SU-DHL-6 (cell line): ENCODE data around the gene CCDC127.
"Not testable (repeated sequence)": the region's sequence is repeated elsewhere in the genome, so short reads cannot be mapped to it uniquely, and the experiment has no call there.

Experiments used
- H2AFZ ChIP-seq: fragments of 200-600 bp; sonication (generic); 2 replicates; pipeline ENCODE4 v1.6.1; 2014; ENCODE audit warnings: low read depth, mild to moderate bottlenecking, moderate library complexity, mixed read lengths, antibody characterized with exemption, low read length; ENCODE audit not compliant: severe bottlenecking
- H3F3A ChIP-seq: fragments of 200-600 bp; shearing (Covaris generic); 2 replicates; pipeline ENCODE4 v1.6.0; 2016; ENCODE audit warnings: antibody characterized with exemption, mild to moderate bottlenecking; ENCODE audit not compliant: insufficient read depth
- H3K27ac ChIP-seq: fragments of 200-600 bp; sonication (generic); 2 replicates; pipeline ENCODE4 v1.5.1; 2016; ENCODE audit warnings: low read depth, mild to moderate bottlenecking, low read length, moderate library complexity, mixed read lengths
- H3K27me3 ChIP-seq: fragments of 200-600 bp; sonication (generic), shearing (Covaris generic); 2 replicates; pipeline ENCODE4 v1.6.0; 2014; ENCODE audit warnings: mild to moderate bottlenecking, low read length
- H3K36me3 ChIP-seq: fragments of 200-600 bp; sonication (generic); 2 replicates; pipeline ENCODE4 v1.6.1; 2014; ENCODE audit warnings: mild to moderate bottlenecking, low read length, mixed read lengths
- H3K4me2 ChIP-seq: fragments of 300-600, 200-600 bp; shearing (Covaris generic), sonication (generic); 2 replicates; pipeline ENCODE4 v1.6.0; 2014; ENCODE audit warnings: low read length, low read depth, mild to moderate bottlenecking; ENCODE audit not compliant: poor library complexity, severe bottlenecking
- H3K4me3 ChIP-seq: fragments of 200-600 bp; sonication (generic); 2 replicates; pipeline ENCODE4 v1.5.1; 2014; ENCODE audit warnings: antibody characterized with exemption, low read length, mild to moderate bottlenecking, mixed read lengths; ENCODE audit not compliant: insufficient read depth, poor library complexity, severe bottlenecking
- H3K79me2 ChIP-seq: fragments of 200-600 bp; sonication (generic); 2 replicates; pipeline ENCODE4 v1.6.1; 2014; ENCODE audit warnings: mild to moderate bottlenecking, low read length, moderate library complexity; ENCODE audit not compliant: insufficient read depth
- H3K9ac ChIP-seq: fragments of 200-600 bp; sonication (generic); 2 replicates; pipeline ENCODE4 v1.7.0; 2014; ENCODE audit warnings: mild to moderate bottlenecking, low read length
- H3K9me2 ChIP-seq: fragments of 200-600 bp; sonication (generic); replicated peaks from 2 replicates; pipeline ENCODE4 v1.6.1; 2014; ENCODE audit warnings: low read length; ENCODE audit not compliant: insufficient read depth
- H3K9me3 ChIP-seq: fragments of 200-600 bp; sonication (generic); 2 replicates; pipeline ENCODE4 v1.6.1; 2014; ENCODE audit warnings: low read length, mixed read lengths; ENCODE audit not compliant: insufficient read depth
- H4K20me1 ChIP-seq: fragments of 200-600 bp; sonication (generic); 2 replicates; pipeline ENCODE4 v1.6.1; 2014; ENCODE audit warnings: low read depth, mild to moderate bottlenecking, antibody characterized with exemption, low read length, moderate library complexity, mixed read lengths
- EZH2phosphoT487 ChIP-seq: fragments of 200-600 bp; sonication (generic), shearing (Covaris generic); conservative IDR thresholded peaks from 2 replicates; pipeline ENCODE4 v1.6.1; 2018; ENCODE audit warnings: mild to moderate bottlenecking, antibody characterized with exemption, low read length, moderate library complexity, mixed read lengths
- TF ChIP-seq, protein P1 (sequence below): fragments of 200-600 bp; sonication (generic); IDR thresholded peaks from one replicate; pipeline ENCODE4 v1.5.1; 2017; ENCODE audit warnings: antibody characterized with exemption, mild to moderate bottlenecking, low read length, moderate library complexity; ENCODE audit not compliant: insufficient read depth, poor library complexity, severe bottlenecking

CCDC127 gene

DNA sequence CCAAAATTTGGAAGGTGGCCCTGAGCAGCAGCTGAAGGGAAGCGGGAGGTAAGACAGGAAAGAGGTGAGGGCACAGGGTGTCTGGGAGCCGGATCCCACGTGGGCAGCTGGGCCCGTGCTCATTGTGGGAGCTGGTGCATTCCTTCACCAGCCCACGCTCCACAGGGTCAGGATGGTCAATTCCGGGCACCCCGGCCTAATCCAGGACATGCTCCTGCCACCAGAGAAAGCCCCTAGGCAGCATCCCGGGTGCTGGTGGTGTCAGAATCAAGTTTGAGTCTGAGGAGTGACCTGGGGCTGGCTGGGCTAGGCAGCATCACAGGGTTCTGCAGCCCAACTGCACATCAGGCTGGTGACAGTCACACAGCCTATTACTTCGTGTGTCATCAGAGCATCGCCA, 46.4 kb upstream of the CCDC127 start:
- TF ChIP-seq, protein P1, sequence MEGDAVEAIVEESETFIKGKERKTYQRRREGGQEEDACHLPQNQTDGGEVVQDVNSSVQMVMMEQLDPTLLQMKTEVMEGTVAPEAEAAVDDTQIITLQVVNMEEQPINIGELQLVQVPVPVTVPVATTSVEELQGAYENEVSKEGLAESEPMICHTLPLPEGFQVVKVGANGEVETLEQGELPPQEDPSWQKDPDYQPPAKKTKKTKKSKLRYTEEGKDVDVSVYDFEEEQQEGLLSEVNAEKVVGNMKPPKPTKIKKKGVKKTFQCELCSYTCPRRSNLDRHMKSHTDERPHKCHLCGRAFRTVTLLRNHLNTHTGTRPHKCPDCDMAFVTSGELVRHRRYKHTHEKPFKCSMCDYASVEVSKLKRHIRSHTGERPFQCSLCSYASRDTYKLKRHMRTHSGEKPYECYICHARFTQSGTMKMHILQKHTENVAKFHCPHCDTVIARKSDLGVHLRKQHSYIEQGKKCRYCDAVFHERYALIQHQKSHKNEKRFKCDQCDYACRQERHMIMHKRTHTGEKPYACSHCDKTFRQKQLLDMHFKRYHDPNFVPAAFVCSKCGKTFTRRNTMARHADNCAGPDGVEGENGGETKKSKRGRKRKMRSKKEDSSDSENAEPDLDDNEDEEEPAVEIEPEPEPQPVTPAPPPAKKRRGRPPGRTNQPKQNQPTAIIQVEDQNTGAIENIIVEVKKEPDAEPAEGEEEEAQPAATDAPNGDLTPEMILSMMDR = no peak
- TF ChIP-seq EZH2phosphoT487 = no peak
- no peak overlapping the region for H3K9ac ChIP-seq
- H3K9me3 ChIP-seq = no peaks in the 10 kb centered on the region
- H3K79me2 ChIP-seq = no peaks in the 10 kb centered on the region
- H2AFZ ChIP-seq = no peak overlapping the region
- no peaks in the 10 kb centered on the region for H3K9me2 ChIP-seq
- H3K27me3 ChIP-seq = no peaks in the 10 kb centered on the region
- no peaks in the 10 kb centered on the region; the same call in 1 of the 2 replicates for H3K36me3 ChIP-seq
- peaks cover 5% of the 10 kb centered on the region; the same call in 1 of the 2 replicates for H3F3A ChIP-seq
- no peak overlapping the region for H3K4me2 ChIP-seq
- no peak overlapping the region for H3K4me3 ChIP-seq
- H4K20me1 ChIP-seq = no peaks in the 10 kb centered on the region
- H3K27ac ChIP-seq = no peak overlapping the region

DNA sequence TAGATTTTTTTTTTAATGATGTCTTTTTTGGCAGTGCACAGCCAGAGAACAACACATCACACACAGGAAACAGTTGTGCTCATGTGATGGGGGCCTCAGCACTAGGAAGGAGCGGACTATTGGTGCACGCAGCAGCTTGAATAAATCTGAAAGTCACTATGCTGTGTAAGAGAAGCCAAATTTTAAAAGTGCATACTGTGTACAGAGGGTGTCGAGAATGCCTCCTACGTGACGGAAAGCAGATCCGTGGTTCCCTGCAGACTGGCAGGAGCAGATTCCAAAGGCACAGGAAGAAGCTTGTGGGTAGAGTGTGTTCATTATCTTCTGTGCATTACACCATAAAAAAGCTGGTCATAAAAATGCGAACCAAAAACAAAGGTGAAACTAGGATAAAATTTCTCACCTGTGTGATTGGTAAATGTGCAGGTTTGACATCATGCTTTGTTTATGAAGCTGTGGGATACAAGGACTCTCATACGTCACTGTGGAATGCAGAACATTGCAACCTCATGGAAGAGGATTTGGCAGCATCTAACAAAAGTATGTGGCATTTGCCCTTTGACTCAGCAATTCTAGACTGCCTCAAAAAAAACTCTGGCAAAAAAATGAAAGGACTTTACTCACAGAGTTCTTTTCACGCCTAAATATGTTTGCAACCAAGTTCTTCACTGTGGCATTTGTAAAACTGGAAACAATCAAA, 45.5 kb upstream of the CCDC127 start:
- H3K36me3 ChIP-seq, H3K9me3 ChIP-seq, H3K4me2 ChIP-seq: not testable (repeated sequence)

DNA sequence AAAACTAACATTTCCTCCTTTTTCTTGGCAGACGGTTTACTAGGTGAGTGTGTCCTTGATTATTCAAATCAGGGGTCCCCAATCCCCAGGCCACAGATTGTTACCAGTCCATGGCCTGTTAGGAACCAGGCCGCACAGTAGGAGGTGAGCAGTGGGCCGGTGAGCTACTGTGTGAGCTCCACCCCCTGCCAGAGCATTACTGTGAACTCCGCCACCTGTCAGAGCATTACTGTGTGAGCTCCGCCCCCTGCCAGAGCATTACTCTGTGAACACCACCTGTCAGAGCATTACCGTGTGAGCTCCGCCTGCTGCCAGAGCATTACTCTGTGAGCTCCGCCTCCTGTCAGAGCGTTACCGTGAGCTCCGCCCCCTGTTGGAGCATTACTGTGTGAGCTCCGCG, 39.2 kb upstream of the CCDC127 start:
- Histone ChIP-seq H3K9me3 (0 out of 2 replicates have a peak, but pooled peaks cover 4% of the 10 kb centered on the region), H2AFZ (no peak overlapping the region), H3K79me2 (no peaks in the 10 kb centered on the region), H3K27ac (no peak overlapping the region), H3K4me2 (no peak overlapping the region), H3K4me3 (no peak overlapping the region), H4K20me1 (no peaks in the 10 kb centered on the region), H3F3A (peaks cover 8% of the 10 kb centered on the region; the same call in 1 of the 2 replicates), H3K27me3 (no peaks in the 10 kb centered on the region), H3K9me2 (no peaks in the 10 kb centered on the region), H3K36me3 (peaks cover 16% of the 10 kb centered on the region), H3K9ac (no peak overlapping the region)
- TF ChIP-seq, protein P1 = no peak

More for the DNA sequence above, 45.5 kb upstream of the CCDC127 start:
- not testable (repeated sequence) for H3K27ac ChIP-seq, H3K9ac ChIP-seq, H3K79me2 ChIP-seq, H3K9me2 ChIP-seq, H2AFZ ChIP-seq, H3F3A ChIP-seq, H3K4me3 ChIP-seq, H3K27me3 ChIP-seq, H4K20me1 ChIP-seq

DNA sequence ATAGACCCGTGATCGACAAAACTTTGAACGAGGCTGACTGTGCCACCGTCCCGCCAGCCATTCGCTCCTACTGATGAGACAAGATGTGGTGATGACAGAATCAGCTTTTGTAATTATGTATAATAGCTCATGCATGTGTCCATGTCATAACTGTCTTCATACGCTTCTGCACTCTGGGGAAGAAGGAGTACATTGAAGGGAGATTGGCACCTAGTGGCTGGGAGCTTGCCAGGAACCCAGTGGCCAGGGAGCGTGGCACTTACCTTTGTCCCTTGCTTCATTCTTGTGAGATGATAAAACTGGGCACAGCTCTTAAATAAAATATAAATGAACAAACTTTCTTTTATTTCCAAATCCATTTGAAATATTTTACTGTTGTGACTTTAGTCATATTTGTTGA, 38.4 kb upstream of the CCDC127 start:
- H3K79me2 ChIP-seq, H3K27me3 ChIP-seq, H3K9ac ChIP-seq, H3K4me2 ChIP-seq, H3K27ac ChIP-seq, H2AFZ ChIP-seq, H3K4me3 ChIP-seq, H3K9me3 ChIP-seq, H3K9me2 ChIP-seq, H4K20me1 ChIP-seq: not testable (repeated sequence)
- peaks cover 16% of the 10 kb centered on the region for H3K36me3 ChIP-seq
- H3F3A ChIP-seq = peaks cover 12% of the 10 kb centered on the region; the same call in 1 of the 2 replicates

DNA sequence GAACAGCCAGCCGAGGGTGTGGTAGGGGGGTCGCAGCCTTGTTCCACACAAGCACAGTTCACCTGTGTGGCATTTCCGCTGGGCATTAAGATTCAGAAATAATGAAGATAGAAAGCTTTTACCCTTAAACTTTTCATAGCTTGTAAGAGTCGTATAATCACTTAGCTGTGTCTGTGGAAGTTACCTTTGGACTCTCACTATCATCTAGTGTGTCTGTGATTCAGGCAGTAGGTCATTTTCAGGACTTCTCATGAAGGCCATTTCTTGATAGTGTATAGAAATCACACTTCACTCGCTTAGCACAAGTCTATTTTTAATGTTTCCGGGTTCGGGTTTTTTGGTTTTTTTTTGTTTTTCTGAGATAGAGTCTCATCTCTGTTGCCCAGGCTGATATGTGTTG, 37.2 kb upstream of the CCDC127 start:
- H3K9me2 ChIP-seq, H3K27me3 ChIP-seq, H3K9ac ChIP-seq, H3K9me3 ChIP-seq, H3K27ac ChIP-seq, H4K20me1 ChIP-seq, H3K4me3 ChIP-seq, H3K4me2 ChIP-seq, H3K79me2 ChIP-seq, H2AFZ ChIP-seq: not testable (repeated sequence)
- Histone ChIP-seq H3F3A (peaks cover 12% of the 10 kb centered on the region; the same call in 1 of the 2 replicates), H3K36me3 (peaks cover 16% of the 10 kb centered on the region)

DNA sequence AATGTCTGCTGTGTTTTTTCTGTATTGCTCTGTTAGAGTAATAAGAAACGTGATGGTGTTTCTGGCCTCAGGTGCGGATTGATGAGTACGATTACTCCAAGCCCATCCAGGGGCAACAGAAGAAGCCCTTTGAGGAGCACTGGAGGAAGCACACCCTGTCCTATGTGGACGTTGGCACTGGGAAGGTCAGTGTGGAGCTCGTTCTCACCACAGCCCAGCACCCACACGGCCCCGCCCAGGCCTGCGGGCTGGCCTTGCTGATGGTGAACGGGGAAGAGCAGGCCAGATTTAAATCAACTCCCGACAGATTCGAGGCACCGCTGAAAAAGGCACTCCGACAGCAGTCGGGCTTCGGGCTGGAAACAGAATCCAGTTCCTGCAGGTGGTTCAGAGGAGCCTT, 36.4 kb upstream of the CCDC127 start:
- not testable (repeated sequence) for H3K79me2 ChIP-seq, H3K4me3 ChIP-seq, H3K4me2 ChIP-seq, H4K20me1 ChIP-seq, H3K9me2 ChIP-seq, H3K27ac ChIP-seq, H3K27me3 ChIP-seq, H3K9me3 ChIP-seq, H2AFZ ChIP-seq, H3K9ac ChIP-seq
- H3K36me3 ChIP-seq = peaks cover 16% of the 10 kb centered on the region
- peaks cover 12% of the 10 kb centered on the region; the same call in 1 of the 2 replicates for H3F3A ChIP-seq
